H1 (cell line): ENCODE measurements around the gene KLHL15. TPM values are rescaled to one million over a fixed set of nuclear protein-coding genes. Genes with fewer than 3 reads are reported as not detected.

Source experiments
- CTCF ChIA-PET: fragments of 300-600 bp; sonication (Branson Sonifier 250); formaldehyde crosslinking; loops from one replicate; lab custom pipeline; 2021; ENCODE audit not compliant: partially characterized antibody; lab: Charles Lee
- POLR2A ChIA-PET: fragments of 300-600 bp; sonication (Branson Sonifier 250); formaldehyde crosslinking; loops from one replicate; lab custom pipeline; 2021; ENCODE audit warnings: inconsistent platforms; ENCODE audit not compliant: partially characterized antibody; lab: Charles Lee
- DNase-seq, 2 experiments: peaks; one replicate each; pipeline versions ENCODE4 v3.0.0 to v3.0.0-alpha.2; 2010 to 2022; ENCODE audit warnings: low spot score in 2 of 2, low read depth in 1 of 2, mixed read lengths in 1 of 2
- FAIRE-seq: peaks from 2 replicates; lab custom pipeline; 2011; peaks lifted over from hg19 to GRCh38; lab: Jason Lieb, UNC
- H2AFZ ChIP-seq: 2 replicates; pipeline ENCODE4 v1.8.1; 2012; ENCODE audit warnings: low read length, inconsistent platforms
- H2AK5ac ChIP-seq: 2 replicates; pipeline ENCODE4 v1.6.1; 2013; ENCODE audit warnings: low read depth, low read length
- H2BK120ac ChIP-seq: replicated peaks from 2 replicates; pipeline ENCODE3; 2013; ENCODE audit warnings: low read depth, low read length, inconsistent platforms
- H2BK12ac ChIP-seq: 2 replicates; pipeline ENCODE4 v1.6.1; 2013; ENCODE audit warnings: low read depth, low read length
- H2BK15ac ChIP-seq: 2 replicates; pipeline ENCODE4 v1.6.1; 2013; ENCODE audit warnings: low read length
- H2BK20ac ChIP-seq: 2 replicates; pipeline ENCODE4 v1.6.1; 2013; ENCODE audit warnings: low read length
- H2BK5ac ChIP-seq: 2 replicates; pipeline ENCODE4 v1.6.1; 2013; ENCODE audit warnings: low read depth, low read length
- H3K14ac ChIP-seq: 2 replicates; pipeline ENCODE4 v1.6.1; 2013; ENCODE audit warnings: inconsistent platforms; ENCODE audit not compliant: insufficient read length
- H3K18ac ChIP-seq: 2 replicates; pipeline ENCODE4 v1.6.1; 2013; ENCODE audit warnings: low read length; ENCODE audit errors: extremely low read depth
- H3K23ac ChIP-seq: 2 replicates; pipeline ENCODE4 v1.6.1; 2013; ENCODE audit warnings: inconsistent platforms; ENCODE audit not compliant: insufficient read length
- H3K23me2 ChIP-seq: 2 replicates; pipeline ENCODE4 v1.6.1; 2013; ENCODE audit warnings: low read depth, low read length
- H3K27ac ChIP-seq: 2 replicates; pipeline ENCODE4 v1.6.1; 2011; ENCODE audit warnings: low read depth, low read length, inconsistent platforms
- H3K27me3 ChIP-seq, 4 experiments: replicated peaks in 1 of 4; 1 replicate in 1 of 4; 2 replicates in 3 of 4; pipeline versions ENCODE4 v1.6.1 to v1.8.1; 2011 to 2013; ENCODE audit warnings: low read length in 3 of 4, mild to moderate bottlenecking in 3 of 4, inconsistent platforms in 2 of 4, mixed read lengths in 2 of 4, moderate library complexity in 1 of 4; ENCODE audit not compliant: control insufficient read depth in 3 of 4, insufficient read depth in 3 of 4; ENCODE audit errors: extremely low read depth in 1 of 4
- H3K36me3 ChIP-seq, 4 experiments: 2 replicates each; pipeline versions ENCODE4 v1.6.1 to v1.8.1; 2011 to 2013; ENCODE audit warnings: mild to moderate bottlenecking in 4 of 4, low read length in 3 of 4, moderate library complexity in 2 of 4, control low read depth in 1 of 4, inconsistent platforms in 1 of 4; ENCODE audit not compliant: insufficient read depth in 4 of 4, control insufficient read depth in 2 of 4
- H3K4ac ChIP-seq: replicated peaks from 2 replicates; pipeline ENCODE3; 2013; ENCODE audit warnings: low read length, low read depth, mixed read lengths, inconsistent platforms; ENCODE audit not compliant: insufficient read length
- H3K4me1 ChIP-seq, 4 experiments: replicated peaks in 1 of 4; 1 replicate in 1 of 4; 2 replicates in 3 of 4; pipeline versions ENCODE4 v1.6.1 to v1.8.1; 2011 to 2013; ENCODE audit warnings: low read length in 3 of 4, inconsistent platforms in 2 of 4, mixed read lengths in 1 of 4; ENCODE audit not compliant: insufficient read depth in 4 of 4, control insufficient read depth in 3 of 4
- H3K4me2 ChIP-seq, 2 experiments: 2 replicates each; pipeline versions ENCODE4 v1.6.1 to v1.8.1; 2011 to 2013; ENCODE audit warnings: low read depth in 2 of 2, low read length in 2 of 2, control low read depth in 1 of 2, inconsistent platforms in 1 of 2, mild to moderate bottlenecking in 1 of 2; ENCODE audit not compliant: insufficient read depth in 1 of 2
- H3K4me3 ChIP-seq, 4 experiments: fragments of 200-600, 300-600 bp in 1 of 4; sonication (generic), shearing (Covaris generic), sonication (Bioruptor Twin) in 1 of 4; 2 replicates each; pipeline versions ENCODE4 v1.5.1 to v1.8.1; 2011 to 2016; ENCODE audit warnings: low read length in 4 of 4, low read depth in 3 of 4, control low read depth in 2 of 4, inconsistent platforms in 2 of 4, mild to moderate bottlenecking in 2 of 4, mixed read lengths in 1 of 4, moderate library complexity in 1 of 4; ENCODE audit not compliant: insufficient read depth in 2 of 4; ENCODE audit errors: extremely low read depth in 1 of 4
- H3K56ac ChIP-seq: replicated peaks from 2 replicates; pipeline ENCODE3; 2013; ENCODE audit warnings: low read depth, mild to moderate bottlenecking, mixed read lengths, low read length, inconsistent platforms; ENCODE audit not compliant: insufficient read length
- H3K79me1 ChIP-seq: 2 replicates; pipeline ENCODE4 v1.6.1; 2013; ENCODE audit warnings: low read depth, low read length, control low read depth
- H3K79me2 ChIP-seq, 2 experiments: 2 replicates each; pipeline versions ENCODE4 v1.6.1 to v1.8.1; 2012 to 2013; ENCODE audit warnings: low read length in 2 of 2, mild to moderate bottlenecking in 2 of 2, inconsistent platforms in 1 of 2; ENCODE audit not compliant: insufficient read depth in 2 of 2, control insufficient read depth in 1 of 2
- H3K9ac ChIP-seq, 4 experiments: replicated peaks in 1 of 4; 1 replicate in 1 of 4; 2 replicates in 3 of 4; pipeline versions ENCODE4 v1.6.1 to v1.8.1; 2011 to 2013; ENCODE audit warnings: low read depth in 3 of 4, low read length in 3 of 4, control low read depth in 2 of 4, mild to moderate bottlenecking in 2 of 4, moderate library complexity in 2 of 4, inconsistent platforms in 1 of 4; ENCODE audit errors: extremely low read depth in 1 of 4
- H3K9me3 ChIP-seq, 2 experiments: 2 replicates each; pipeline versions ENCODE4 v1.6.1 to v1.8.1; 2012 to 2013; ENCODE audit warnings: mild to moderate bottlenecking in 2 of 2, moderate library complexity in 2 of 2, control low read depth in 1 of 2, inconsistent platforms in 1 of 2, low read depth in 1 of 2, low read length in 1 of 2, mixed read lengths in 1 of 2; ENCODE audit not compliant: insufficient read depth in 2 of 2
- H4K20me1 ChIP-seq, 2 experiments: replicated peaks in 1 of 2; 2 replicates each; pipeline versions ENCODE3 to v1.8.1; 2011 to 2013; ENCODE audit warnings: inconsistent platforms in 2 of 2, low read length in 2 of 2, mild to moderate bottlenecking in 1 of 2; ENCODE audit not compliant: insufficient read depth in 2 of 2, control insufficient read depth in 1 of 2
- H4K5ac ChIP-seq: 2 replicates; pipeline ENCODE4 v1.6.1; 2013; ENCODE audit warnings: low read length, low read depth, mixed read lengths, inconsistent platforms; ENCODE audit not compliant: insufficient read length
- H4K8ac ChIP-seq: 2 replicates; pipeline ENCODE4 v1.8.0; 2013; ENCODE audit warnings: mild to moderate bottlenecking, moderate library complexity, low read length, inconsistent platforms; ENCODE audit not compliant: insufficient read depth; ENCODE audit errors: extremely low read depth
- H4K91ac ChIP-seq: replicated peaks from 2 replicates; pipeline ENCODE3; 2013; ENCODE audit warnings: low read length, mixed read lengths, inconsistent platforms; ENCODE audit not compliant: insufficient read length
- TAF7 ChIP-seq: optimal IDR thresholded peaks from 2 replicates; pipeline ENCODE3; 2011; ENCODE audit warnings: low read depth, mild to moderate bottlenecking, inconsistent platforms, low read length, moderate library complexity, borderline replicate concordance
- WGBS, 2 experiments: shearing (Covaris generic) in 1 of 2; methylation state at CpG; one replicate each; pipeline versions ENCODE4 v1.1.6 to v1.1.7; 2013 to 2015; ENCODE audit warnings: low lambda C conversion rate in 2 of 2, mixed read lengths in 2 of 2, inconsistent platforms in 1 of 2, low coverage in 1 of 2, missing lambda C conversion rate in 1 of 2; ENCODE audit not compliant: insufficient replicate concordance in 2 of 2, insufficient coverage in 1 of 2, insufficient read length in 1 of 2; ENCODE audit errors: extremely low coverage in 1 of 2, missing lambda C conversion rate in 1 of 2; 5-methylcytosine and 5-hydroxymethylcytosine counted together
- polyA plus RNA-seq, 7 experiments: library from polyadenylated mRNA; depleted of rRNA in 3 of 7; stranded (reverse) in 5 of 7; unstranded in 2 of 7; fragments of >200 nt in 5 of 7; fragments of 200-250 nt in 2 of 7; gene quantifications; 1 replicate in 5 of 7; 2 replicates in 1 of 7; 4 replicates in 1 of 7; pipeline versions ENCODE4 v1.2.1 to v1.2.3, GENCODE V29; 2011 to 2013; ENCODE audit warnings: missing spikeins in 2 of 7, mixed read lengths in 2 of 7
- total RNA-seq: library from RNA; stranded (reverse); fragmentation: NEBNext Ultra II Directional; extraction: Animal tissue kit (Norgen Biotek cat#: 25700); gene quantifications from 2 replicates; pipeline ENCODE4 v1.2.1, GENCODE V29; 2021

Gene KLHL15
- total and polyA plus RNA-seq, 2 of the 8 experiments (the other 6 are each of a cell fraction or from before 2014, with no cell fraction given): 3.7 to 8.9 TPM

DNA sequence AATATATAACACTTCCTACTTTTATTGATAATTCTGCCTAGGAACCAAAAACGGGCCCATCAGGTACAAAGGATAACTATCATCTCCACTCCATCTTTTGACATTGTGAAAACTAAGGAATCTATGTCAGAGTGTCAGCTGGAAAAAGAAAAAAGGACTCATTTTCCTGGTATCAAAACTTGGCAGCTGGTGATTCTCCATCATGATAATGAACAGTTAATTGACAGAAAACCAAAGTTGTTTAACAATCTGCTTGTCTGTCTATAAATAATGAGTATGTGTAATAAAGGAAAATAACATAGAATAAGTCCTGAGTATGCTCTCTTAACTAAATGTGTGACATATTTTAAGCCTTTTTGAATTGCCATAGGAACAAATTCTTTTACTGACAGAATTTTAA is 87.8 kb downstream of the KLHL15 start:
- ChIA-PET POLR2A (interaction anchor here (0.6 kb wide), 1 partner anchor 115 kb away, joined by 3 read pairs; the partner anchor contains the start of gene EIF2S3), CTCF (interaction anchor here (1.3 kb wide), 1 partner anchor 10 kb away, joined by 3 read pairs; no protein-coding TSS in a partner anchor)
- Histone ChIP-seq H3K79me2 (no peaks in the 10 kb centered on the region), H4K20me1 (no peaks in the 10 kb centered on the region), H3K4me2 (no peak overlapping the region), H3K4me3 (no peak overlapping the region), H3K79me1 (no peaks in the 10 kb centered on the region), H2BK15ac (no peak overlapping the region), H3K4ac (no peak overlapping the region), H2BK120ac (no peak overlapping the region), H3K4me1 (no peaks in the 10 kb centered on the region), H3K9me3 (no peaks in the 10 kb centered on the region), H3K56ac (no peak overlapping the region), H4K5ac (no peak overlapping the region), H3K23me2 (no peaks in the 10 kb centered on the region), H2BK20ac (no peak overlapping the region), H3K18ac (no peak overlapping the region), H3K14ac (no peak overlapping the region), H4K91ac (no peak overlapping the region), H4K8ac (no peak overlapping the region), H3K23ac (no peak overlapping the region), H3K9ac (no peak overlapping the region), H3K27ac (no peak overlapping the region), H3K36me3 (no peaks in the 10 kb centered on the region), H3K27me3 (no peaks in the 10 kb centered on the region), H2BK12ac (no peak overlapping the region), H2AK5ac (no peak overlapping the region), H2BK5ac (no peak overlapping the region), H2AFZ (no peak overlapping the region)
- no peak for FAIRE-seq
- no peak for DNase-seq
- 84% methylated on average over 1 of the region's 1 CpG; no CpG with 5 or more reads in 1 of the 2 experiments for WGBS, 2 experiments
- TF ChIP-seq TAF7: no peak
